GM21723 (cell line): ENCODE data around the gene TNRC6C.
"Not testable (repeated sequence)": the region's sequence is repeated elsewhere in the genome, so short reads cannot be mapped to it uniquely, and the experiment has no call there.

Experiments
- ATAC-seq: cut with Tn5 transposase; IDR thresholded peaks from one replicate; pipeline ENCODE4 v1.9.1; 2021; ENCODE audit warnings: mild to moderate bottlenecking, moderate library complexity; ENCODE audit not compliant: unreplicated experiment

Gene TNRC6C

DNA sequence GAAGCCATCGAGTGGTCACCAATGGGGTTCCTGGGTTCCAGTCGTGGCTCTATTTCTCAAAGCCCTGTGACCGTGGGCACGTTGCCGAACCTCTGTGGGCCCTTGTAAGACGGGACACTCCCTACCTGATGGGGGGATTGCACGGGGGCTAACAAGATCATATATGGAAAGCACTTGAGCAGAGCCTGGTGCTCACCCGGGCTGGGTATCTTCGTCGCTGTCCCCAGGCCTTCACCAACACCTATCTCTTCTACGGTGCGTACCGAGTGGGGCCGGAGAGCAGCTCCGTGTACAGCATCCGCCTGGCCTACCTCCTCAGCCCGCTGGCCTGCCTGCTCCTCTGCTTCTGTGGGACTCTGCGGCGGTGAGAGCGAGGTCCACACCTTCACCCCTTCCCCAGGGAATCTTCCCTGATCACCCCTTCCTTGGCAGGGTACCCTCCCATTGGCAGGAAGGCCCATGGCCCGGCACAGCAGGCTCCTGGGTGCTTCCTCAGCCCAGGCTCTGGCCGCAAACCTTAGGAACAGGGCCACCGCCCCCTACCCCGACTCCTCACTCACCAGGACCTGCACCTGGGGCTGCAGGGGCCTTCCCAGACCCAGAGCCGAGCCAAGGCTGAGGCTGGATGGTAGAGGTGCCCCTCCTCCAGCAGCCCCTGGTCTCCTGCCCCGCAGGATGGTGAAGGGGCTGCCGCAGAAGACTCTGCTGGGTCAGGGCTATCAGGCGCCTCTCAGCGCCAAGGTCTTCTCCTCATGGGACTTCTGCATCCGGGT is 174.9 kb downstream of the TNRC6C start:
- no peak for ATAC-seq

DNA sequence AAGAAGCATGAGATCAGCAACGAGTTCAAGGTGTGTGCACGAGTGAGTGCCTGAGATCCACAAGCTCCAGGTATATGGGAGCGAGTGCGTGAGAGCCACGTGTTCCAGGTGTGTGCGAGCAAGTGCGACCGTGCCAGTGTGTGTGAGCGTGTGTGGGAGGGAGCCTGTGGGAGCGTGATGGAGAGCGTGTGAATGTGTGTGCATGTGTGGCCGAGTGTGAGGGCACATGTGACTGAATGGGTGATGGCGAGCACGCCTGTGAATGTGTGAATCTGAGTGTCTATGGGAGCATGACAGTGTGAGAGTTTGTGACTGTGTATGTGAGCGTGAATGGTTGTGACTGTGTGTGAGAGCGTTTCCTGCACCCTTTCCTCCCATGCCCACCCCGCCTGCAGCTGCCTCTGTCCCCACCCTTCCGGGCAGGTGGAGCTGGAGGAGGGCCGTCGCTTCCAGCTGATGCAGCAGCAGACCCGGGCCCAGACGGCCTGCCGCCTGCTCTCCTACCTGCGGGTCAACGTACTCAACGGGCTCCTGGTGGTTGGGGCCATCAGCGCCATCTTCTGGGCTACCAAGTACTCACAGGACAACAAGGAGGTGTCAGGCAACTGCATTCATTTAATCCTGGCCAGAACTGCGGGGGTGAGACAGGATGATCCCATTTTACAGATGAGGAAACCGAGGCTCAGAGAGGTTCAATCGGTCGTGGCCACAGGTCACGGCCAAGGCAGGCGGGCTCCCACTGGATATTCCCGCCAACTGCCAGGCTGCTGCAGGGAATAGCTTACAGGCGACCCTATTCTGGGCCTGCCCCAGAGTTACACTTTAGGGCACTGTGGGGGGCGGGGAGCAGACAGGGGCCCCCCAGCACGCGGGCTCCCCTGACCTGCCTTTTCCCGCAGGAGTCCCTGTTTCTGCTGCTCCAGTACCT is 175.7 kb downstream of the TNRC6C start:
- ATAC-seq = no peak

DNA sequence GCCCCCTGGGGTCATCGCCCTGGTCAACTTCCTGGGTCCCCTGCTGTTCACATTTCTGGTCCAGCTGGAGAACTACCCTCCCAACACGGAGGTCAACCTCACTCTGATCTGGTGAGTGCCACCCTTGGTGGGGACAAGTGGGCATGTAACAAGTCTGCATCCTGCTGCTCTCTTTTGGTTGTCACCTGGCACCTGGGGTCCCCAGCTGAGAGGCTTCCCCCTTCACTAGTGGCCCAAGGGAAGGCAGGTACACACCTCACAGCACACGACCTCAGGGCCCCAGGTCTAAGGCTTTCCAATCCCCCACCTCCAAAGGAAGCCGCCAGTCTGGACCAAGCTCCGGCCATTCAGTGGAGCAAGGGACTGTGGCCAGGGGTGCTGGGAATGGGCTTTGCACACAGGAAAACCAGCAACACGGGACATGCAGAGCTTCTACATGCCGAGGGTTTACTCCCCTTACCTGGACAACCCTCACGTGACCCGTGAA is 176.4 kb downstream of the TNRC6C start:
- no peak for ATAC-seq

DNA sequence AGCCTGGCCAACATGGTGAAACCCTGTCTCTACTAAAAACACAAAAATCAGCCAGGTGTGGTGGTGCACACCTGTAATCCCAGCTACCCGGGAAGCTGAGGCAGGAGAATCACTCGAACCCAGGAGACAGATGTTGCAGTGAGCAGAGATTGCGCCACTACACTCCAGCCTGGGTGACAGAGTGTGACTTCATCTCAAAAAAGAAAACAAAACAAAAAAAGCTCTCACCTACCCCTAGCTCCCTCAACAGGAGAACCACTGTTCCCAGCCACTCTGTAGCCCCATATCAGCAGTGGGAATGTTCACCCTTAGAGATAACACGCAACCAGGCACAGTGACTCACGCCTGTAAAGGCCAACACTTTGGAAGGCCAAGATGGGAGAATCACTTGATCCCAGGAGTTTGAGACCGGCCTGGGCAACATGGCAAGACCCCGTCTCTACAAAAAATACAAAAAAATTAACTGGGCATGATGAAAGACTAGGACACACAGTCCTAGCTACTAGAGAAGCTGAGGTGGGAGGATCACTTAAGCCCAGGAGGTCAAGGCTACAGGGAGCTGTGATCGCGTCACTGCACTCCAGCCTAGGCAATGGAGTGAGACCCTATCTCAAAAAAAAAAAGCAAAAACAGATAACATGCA is 177.5 kb downstream of the TNRC6C start:
- ATAC-seq = no peak

DNA sequence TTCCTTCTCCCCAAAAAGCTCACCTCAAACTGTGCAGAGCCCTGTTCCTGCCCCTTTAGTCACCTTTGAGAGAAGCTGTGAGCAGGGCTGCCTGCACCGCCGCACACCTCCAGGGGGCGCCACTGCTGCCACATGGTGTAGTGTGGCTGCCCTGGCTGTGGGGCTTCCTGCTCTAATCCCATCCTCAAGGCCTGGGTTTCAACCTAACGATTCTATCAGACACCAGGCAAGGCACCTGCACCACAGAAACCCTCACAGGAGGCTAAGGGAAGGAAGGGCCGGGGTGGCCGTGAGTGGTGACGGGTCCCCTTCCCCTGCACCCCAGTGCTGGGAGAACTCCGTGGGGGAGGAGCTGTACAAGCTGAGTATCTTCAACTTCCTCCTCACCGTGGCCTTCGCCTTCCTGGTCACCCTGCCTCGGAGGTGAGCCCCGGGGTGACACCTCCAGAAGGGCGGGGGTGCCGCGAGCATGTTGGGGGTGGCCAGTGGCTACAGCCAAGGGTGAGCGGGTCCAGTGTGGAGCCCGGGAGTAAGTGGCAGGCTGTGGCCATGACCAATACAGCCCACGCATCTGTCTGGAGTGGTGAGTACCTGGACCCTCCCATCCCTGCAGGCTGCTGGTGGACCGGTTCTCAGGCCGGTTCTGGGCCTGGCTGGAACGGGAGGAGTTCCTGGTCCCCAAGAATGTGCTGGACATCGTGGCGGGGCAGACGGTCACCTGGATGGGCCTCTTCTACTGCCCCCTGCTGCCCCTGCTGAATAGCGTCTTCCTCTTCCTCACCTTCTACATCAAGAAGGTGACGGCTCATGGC is 179.1 kb downstream of the TNRC6C start:
- no peak for ATAC-seq

DNA sequence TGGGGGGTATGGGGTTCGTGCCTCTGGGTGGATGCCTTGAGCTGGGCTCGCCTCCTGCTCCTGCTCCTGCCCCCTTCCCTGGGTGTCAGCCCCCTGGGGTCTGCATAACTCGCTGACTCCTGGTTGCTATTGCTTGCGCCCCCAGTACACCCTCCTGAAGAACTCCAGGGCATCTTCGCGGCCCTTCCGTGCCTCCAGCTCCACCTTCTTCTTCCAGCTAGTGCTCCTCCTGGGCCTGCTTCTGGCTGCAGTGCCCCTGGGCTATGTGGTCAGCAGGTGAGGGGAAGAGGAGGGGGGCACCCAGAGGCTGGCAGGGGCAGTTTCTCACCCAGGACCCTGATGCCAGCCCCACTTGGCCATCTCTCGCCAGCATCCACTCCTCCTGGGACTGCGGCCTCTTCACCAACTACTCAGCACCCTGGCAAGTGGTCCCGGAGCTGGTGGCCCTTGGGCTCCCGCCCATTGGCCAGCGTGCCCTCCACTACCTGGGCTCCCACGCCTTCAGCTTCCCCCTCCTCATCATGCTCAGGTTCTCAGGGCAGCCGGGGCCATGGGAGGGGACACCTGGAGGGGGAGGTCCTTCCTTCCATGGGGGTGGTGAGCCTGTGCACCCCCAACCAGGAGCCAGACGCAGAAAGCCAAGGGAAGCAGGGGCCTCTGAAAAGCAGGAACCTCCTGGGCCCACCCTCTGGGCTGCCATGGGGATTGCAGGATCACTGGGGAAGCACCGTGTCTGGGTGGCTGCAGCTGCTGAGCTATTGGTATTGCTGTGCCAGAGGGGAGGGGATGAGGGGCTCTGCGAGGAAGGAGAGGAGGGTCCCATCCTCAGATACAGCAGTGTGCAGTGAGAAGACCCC is 179.9 kb downstream of the TNRC6C start:
- no peak for ATAC-seq

DNA sequence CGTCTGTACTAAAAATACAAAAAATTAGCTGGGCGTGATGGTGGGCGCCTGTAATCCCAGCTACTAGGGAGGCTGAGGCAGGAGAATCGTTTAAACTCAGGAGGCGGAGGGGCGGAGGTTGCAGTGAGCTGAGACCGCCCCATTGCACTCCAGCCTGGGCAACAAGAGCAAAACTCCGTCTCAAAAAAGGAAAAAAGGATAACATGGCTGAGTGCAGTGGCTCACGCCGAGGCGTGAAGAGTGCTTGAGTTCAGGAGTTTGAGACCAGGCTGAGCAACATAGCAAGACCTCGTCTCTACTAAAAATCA is 181.3 kb downstream of the TNRC6C start:
- not testable (repeated sequence) for ATAC-seq

DNA sequence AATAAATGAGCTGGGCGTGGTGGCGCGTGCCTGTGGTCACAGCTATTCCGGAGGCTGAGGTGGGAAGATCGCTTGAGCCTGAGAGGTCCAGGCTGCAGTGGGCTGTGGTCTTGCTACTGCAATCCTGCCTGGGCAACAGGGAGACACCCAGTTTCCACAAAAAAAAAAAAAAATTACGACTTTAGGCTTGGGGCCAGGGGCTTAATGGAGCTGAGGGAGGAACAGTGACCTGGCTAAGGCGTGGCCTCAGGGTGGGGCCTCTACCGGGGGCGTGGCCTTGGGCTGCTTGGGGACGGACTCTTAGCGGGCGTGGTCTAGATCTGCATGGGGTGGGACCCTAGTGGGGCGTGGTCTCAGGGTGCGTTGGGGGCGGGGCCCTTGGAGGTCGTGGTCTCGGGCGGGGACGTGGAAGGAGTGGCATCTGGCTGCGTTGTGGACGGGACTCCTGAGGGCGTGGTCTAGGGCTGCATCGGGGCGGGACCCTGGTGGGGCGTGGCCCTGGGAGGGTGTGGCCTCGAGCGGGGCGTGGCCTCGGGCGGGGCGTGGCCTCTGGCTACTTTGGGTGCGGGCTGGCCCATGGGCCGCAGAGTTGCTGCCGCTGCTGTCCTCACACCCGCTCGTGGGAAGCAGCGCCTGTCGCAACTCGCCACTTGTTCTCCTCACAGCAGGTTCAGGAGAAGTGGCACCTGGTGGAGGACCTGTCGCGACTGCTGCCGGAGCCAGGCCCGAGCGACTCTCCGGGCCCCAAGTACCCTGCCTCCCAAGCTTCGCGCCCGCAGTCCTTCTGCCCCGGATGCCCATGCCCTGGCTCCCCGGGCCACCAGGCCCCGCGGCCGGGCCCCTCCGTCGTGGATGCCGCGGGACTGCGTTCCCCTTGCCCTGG is 181.9 kb downstream of the TNRC6C start:
- peak; percentile 67 for ATAC-seq

DNA sequence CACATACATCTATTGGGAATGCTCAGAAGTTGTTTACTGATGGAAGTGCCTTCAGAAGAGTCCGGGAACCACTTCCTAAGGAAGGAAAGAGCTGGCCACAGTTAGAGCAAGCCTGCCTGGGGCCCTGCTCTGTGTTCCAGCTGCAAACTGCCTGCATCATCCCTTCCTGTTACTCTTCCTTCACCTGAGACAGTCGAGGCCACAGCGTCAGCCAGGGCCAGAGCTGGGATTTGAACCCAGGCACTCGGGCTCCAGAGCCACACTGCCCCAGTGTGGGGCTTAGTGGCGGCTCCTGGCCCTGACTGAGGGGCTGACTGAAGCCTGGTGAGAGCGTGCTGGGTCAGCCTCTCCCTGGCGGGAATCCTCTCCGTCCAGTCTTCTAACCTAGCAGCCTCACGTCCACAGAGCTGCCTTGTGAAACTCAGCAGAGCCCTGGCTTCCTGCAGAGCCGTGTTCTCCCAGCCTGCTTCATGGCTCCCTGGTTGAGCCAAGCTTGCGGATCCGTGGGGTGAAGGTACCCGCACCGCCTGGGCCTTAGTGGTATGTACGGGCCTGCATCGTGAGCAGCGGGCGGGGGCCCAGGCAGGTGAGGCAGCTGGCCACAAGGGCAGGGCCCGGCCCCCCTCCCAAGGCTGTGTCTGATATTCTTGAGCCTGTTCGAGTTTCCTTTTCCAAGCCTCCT is 183.1 kb downstream of the TNRC6C start:
- no peak for ATAC-seq

DNA sequence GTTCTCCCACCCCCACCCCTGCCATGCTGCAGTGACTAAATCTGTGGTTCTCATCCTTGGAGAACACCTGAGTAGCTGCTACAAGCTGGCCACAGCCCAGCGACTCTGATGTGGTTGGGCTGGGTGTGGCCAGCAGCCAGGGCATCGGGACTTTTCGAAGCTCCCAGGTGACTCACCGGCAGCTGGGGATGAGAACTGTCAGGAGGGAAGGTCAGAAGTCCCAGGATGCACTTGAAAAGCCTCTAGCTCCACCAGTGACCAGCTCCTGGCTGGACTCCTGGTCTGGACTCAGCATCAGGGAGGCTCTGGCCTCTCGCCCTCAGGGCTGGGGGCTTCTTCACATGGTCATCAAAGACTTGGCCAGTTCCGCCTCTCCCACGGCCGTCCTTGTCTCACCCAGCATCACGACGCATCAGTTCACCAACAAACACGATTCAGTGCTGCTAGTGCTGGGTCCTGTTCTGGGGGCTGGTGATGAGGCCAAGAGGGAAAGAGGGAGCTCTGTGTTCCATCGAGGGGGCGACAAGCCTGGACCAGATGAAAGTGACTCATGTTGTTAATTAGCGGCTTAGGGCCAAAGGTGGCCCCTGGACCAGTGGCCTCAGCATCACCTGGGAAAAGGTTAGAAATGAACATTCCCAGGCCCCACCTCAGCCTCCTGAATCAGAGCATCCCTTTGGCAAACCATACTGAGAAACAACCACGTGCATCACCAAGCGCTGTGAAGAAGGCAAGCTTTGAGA is 183.8 kb downstream of the TNRC6C start:
- ATAC-seq = no peak

DNA sequence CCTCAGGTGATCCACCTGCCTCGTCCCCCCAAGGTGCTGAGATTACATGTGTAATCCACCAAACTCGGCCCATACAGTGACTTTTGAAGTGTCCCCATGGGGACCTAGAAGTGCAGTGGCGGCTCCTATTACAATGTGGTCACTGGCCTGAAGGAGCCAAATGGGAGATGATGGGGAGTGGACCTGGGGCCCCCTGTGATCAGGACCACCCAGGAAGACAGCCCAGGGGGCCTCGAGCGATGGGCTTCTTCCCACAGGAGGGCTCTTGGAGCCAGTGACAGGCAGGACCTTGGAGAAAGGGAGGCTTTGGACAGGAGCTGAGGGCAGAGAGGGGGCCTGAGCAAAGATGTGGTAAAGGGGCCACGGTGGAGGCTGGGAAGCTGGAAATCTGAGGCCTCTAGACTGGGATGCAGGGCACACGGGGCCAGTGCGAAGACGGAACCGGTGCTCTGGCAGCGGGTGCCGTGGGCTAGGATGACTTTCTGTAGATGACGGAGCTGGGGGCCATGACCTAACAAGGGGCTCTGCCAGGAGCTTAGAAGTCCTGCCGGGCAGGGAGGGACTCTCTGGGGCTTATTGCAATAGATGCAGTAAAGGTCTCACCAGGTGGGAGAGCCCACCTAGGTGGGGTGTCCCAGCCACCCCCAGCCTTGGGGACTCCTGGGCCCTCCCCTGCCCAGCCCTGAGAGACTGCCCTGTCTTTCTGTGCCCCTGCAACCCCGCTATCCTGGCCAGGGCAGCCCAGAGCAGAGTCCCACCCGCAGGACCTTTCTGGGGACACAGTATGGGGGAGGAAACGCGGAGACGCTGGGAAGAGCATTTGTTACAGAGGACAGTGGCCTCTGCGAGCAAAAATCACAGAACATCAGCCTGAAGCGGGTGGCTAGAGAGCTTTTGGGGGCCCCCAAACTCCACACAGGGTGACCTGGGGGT is 185.0 kb downstream of the TNRC6C start:
- no peak for ATAC-seq

DNA sequence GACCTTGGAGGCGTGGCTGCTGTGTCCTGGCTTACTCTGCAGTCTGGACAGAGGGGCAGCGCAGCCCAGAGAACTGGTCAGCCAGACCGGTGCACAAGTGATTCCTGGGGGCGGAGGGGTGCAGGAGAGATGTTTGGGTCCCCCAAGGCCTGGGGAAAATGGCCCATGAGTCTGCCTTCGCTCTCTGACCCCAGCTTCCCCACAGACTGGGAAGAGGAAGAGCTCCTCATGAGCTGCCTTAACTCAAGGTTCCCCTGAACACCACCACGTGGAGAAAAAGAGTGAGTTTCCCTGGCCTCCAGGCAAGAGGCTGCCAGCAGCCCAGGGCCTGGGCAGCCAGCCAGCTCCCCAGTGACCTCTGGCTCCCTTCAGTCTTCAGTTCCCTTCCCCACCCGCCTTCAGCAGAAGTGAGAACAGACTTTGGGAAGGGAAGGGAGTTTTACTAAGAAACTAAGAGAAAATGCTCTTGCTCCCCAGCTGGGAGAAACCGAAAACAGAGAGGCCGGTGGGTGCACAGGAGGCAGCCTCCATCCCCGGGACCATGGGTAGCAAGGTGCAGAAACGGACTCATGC is 185.7 kb downstream of the TNRC6C start:
- ATAC-seq = no peak

DNA sequence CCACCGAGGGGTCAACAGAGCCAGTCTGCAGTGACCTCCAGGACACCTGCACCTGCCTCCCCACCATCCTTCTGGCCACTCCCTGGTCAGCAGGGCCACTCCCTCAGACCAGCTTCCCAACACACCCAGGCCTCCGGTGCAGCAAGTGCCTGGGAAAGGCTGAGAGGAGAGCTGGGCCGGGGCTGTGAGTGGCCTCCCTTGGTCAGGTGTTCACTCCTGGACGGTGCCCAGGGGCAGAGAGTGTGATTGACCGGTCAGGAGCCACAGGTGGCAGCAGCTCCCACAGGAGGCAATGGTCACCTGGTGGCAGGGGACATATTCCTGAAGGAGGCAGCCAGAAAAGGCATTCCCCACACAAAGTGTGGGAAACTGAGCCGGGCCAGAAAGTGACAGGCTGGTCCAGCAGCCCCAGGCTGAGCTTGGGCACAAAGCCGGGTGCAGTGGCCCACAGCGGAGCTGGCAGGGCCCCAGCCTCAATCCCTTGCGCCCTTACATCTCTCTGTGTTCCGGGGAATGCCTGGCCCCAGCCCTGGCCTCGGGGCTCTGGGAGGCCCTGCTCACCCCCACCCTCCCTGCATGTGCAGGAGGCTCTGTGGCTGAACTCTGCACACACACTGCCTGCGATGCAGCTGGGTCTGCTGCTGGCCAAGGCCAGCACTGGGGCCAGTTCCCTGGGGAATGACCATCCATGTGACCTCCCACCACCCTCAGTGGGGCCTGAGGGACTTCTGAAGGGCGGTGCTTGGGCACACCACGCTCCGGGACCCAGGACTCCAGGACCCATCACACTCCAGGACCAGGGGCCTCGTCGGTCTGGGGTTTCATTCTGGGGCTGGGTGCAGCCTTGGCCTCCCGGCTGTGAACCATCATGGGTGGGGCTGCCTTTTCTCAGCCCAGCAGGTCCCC is 186.5 kb downstream of the TNRC6C start:
- ATAC-seq = no peak

DNA sequence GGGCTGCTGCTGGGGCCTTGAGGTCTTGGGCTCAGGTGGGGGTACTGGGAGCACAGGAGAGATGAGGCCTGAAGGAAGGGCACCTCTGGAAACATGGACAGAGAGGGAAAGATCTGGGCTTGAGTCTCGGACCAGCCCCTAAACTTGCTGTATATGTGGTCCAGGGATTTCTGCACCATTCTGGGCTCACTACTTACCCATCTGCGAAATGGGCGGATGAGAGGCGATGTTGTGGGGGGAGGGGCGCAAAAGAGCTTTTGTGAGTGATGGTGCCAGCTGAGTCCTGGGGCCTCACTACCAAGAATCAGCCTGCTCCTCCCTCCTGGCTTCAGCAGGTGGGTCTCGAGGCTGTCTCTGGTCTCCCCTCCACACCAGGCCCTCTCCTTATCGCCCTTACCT is 188.0 kb downstream of the TNRC6C start:
- ATAC-seq = no peak

DNA sequence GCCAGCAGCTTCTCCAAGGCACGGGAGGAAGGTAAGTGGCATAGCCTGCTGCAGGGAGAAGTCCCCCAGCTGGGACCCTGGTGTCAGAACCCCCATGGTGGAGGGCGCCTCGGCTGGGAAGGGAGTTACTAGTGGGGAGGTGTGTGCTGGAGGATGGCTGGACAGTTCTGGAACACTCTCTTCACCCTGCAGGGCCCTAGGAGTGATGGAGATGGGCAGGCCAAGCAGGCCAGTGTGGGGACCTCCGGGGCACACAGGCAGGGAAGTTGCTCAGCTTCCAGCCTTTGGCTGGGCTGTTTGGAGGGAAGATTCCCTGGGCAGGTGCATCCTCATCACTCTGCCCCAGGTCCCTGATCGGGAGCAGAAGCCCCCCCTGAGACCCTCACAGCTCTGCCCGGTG is 188.4 kb downstream of the TNRC6C start:
- ATAC-seq = no peak
